GM12878 (cell line): ENCODE data around the gene SDS. TPM values are rescaled to one million over a fixed set of nuclear protein-coding genes. Genes with fewer than 3 reads are reported as not detected.
A peak's percentile ranks its signal among the peaks of the same experiment; 100 is the strongest.

Experiments
- CBX3 ChIP-seq: fragments of 200-600 bp; sonication (generic); IDR thresholded peaks from 2 replicates; pipeline ENCODE4 v1.6.1; 2016; ENCODE audit warnings: low read depth, borderline replicate concordance
- CEBPB ChIP-seq, 2 experiments: fragments of 150-350 bp in 1 of 2; IDR thresholded peaks; 2 replicates each; pipeline ENCODE4 v1.6.1; 2012 to 2014; ENCODE audit warnings: low read depth in 2 of 2, low read length in 2 of 2, borderline replicate concordance in 1 of 2, inconsistent platforms in 1 of 2
- CHD4 ChIP-seq: fragments of 200-600 bp; sonication (generic); IDR thresholded peaks from 2 replicates; pipeline ENCODE4 v1.6.1; 2016; ENCODE audit warnings: mild to moderate bottlenecking
- CUX1 ChIP-seq: IDR thresholded peaks from 2 replicates; pipeline ENCODE4 v1.6.1; 2012; ENCODE audit warnings: improper control_type of control experiment, low read depth, low read length; ENCODE audit not compliant: insufficient replicate concordance
- IKZF1 ChIP-seq: fragments of 450-650 bp; conservative IDR thresholded peaks from 2 replicates; pipeline ENCODE4 v1.6.1; 2017; ENCODE audit warnings: antibody characterized with exemption, mild to moderate bottlenecking
- KDM1A ChIP-seq: fragments of 200-600 bp; sonication (generic); IDR thresholded peaks from 2 replicates; pipeline ENCODE4 v1.6.1; 2016; ENCODE audit warnings: borderline replicate concordance
- MEF2A ChIP-seq: IDR thresholded peaks from 2 replicates; pipeline ENCODE4 v1.6.1; 2011; ENCODE audit warnings: low read depth, mild to moderate bottlenecking, low read length, moderate library complexity; ENCODE audit not compliant: insufficient read depth
- MTA2 ChIP-seq: fragments of 450-650 bp; IDR thresholded peaks from 2 replicates; pipeline ENCODE4 v1.6.1; 2016; ENCODE audit warnings: low read depth, mild to moderate bottlenecking, moderate library complexity
- MYB ChIP-seq: fragments of 150-350 bp; IDR thresholded peaks from 2 replicates; pipeline ENCODE4 v1.6.1; 2014; ENCODE audit warnings: mild to moderate bottlenecking, low read depth, low read length, borderline replicate concordance
- MYC ChIP-seq: IDR thresholded peaks from 2 replicates; pipeline ENCODE4 v1.6.1; 2011; ENCODE audit warnings: mild to moderate bottlenecking, low read length, moderate library complexity, inconsistent platforms; ENCODE audit not compliant: insufficient read depth, insufficient replicate concordance, insufficient read length, severe bottlenecking
- NFXL1 ChIP-seq: fragments of 450-650 bp; IDR thresholded peaks from 2 replicates; pipeline ENCODE4 v1.6.1; 2017; ENCODE audit warnings: antibody characterized with exemption, mild to moderate bottlenecking, borderline replicate concordance
- NFYA ChIP-seq: IDR thresholded peaks from 2 replicates; pipeline ENCODE4 v1.6.1; 2011; ENCODE audit warnings: low read depth, mild to moderate bottlenecking, low read length, improper control_type of control experiment, borderline replicate concordance
- NR2C1 ChIP-seq: fragments of 450-650 bp; IDR thresholded peaks from 2 replicates; pipeline ENCODE4 v1.6.1; 2017; ENCODE audit warnings: antibody characterized with exemption, mild to moderate bottlenecking, moderate library complexity
- POLR2A ChIP-seq: IDR thresholded peaks from 2 replicates; pipeline ENCODE4 v1.6.1; 2011; ENCODE audit warnings: low read depth, mild to moderate bottlenecking, low read length
- POU2F2 ChIP-seq: IDR thresholded peaks from 3 replicates; pipeline ENCODE4 v1.6.1; 2011; ENCODE audit warnings: low read depth, mild to moderate bottlenecking, low read length, borderline replicate concordance
- SIN3A ChIP-seq: IDR thresholded peaks from 2 replicates; pipeline ENCODE4 v1.6.1; 2012; ENCODE audit warnings: low read depth, low read length, improper control_type of control experiment
- STAT3 ChIP-seq: IDR thresholded peaks from 2 replicates; pipeline ENCODE4 v1.6.1; 2011; ENCODE audit warnings: low read depth, low read length, improper control_type of control experiment
- TCF3 ChIP-seq: IDR thresholded peaks from 2 replicates; pipeline ENCODE4 v1.6.1; 2012; ENCODE audit warnings: low read depth, mild to moderate bottlenecking, low read length, borderline replicate concordance; ENCODE audit not compliant: insufficient read depth
- ZBTB40 ChIP-seq: fragments of 450-650 bp; IDR thresholded peaks from 2 replicates; pipeline ENCODE4 v1.6.1; 2016; ENCODE audit warnings: mild to moderate bottlenecking, moderate library complexity, borderline replicate concordance
- polyA plus RNA-seq, 11 experiments: library from polyadenylated mRNA; depleted of rRNA in 4 of 11; unstranded in 6 of 11; stranded (reverse) in 5 of 11; fragments of >200 nt; fragmentation: Nextera tagmentation in 4 of 11; fragmentation: Illumina TruSeq in 1 of 11; extraction: Ambion mirVana in 4 of 11; extraction: Trizol in 1 of 11; gene quantifications; 1 replicate in 1 of 11; 2 replicates in 10 of 11; pipeline versions ENCODE4 v1.2.1 to v1.2.3, GENCODE V29; 2011 to 2016; ENCODE audit warnings: inconsistent platforms in 2 of 11, missing spikeins in 2 of 11, low read depth in 1 of 11
- total RNA-seq, 4 experiments: library from RNA; depleted of rRNA in 3 of 4; stranded (reverse); fragments of >200 nt in 3 of 4; fragmentation: Illumina TruSeq in 1 of 4; extraction: Trizol in 1 of 4; gene quantifications; 2 replicates each; pipeline versions ENCODE4 v1.2.1 to v1.2.3, GENCODE V29; 2013 to 2021
- TF ChIP-seq, protein P1 (sequence below), 3 experiments: IDR thresholded peaks in 2 of 3; conservative IDR thresholded peaks in 1 of 3; 2 replicates each; pipeline ENCODE4 v1.5.1; 2011; ENCODE audit warnings: low read depth in 3 of 3, low read length in 3 of 3, mild to moderate bottlenecking in 3 of 3, control low read depth in 2 of 3, moderate library complexity in 2 of 3, inconsistent platforms in 1 of 3, mixed read lengths in 1 of 3; ENCODE audit not compliant: control insufficient read depth in 2 of 3, insufficient read depth in 1 of 3; ENCODE audit errors: extremely low read depth in 1 of 3

The SDS gene
- total and polyA plus RNA-seq, 10 of the 15 experiments (the other 5 are each of a cell fraction or from before 2014, with no cell fraction given) = 0.18 TPM; not detected in 9

GRCh38 chr12:113425960-113426453 is 22.3 kb upstream of the SDS start (continued):
- TF ChIP-seq ZBTB40 = no peak
- no peak for TF ChIP-seq MYC
- no peak for TF ChIP-seq CEBPB (IDR thresholded peaks at IDR 0.05; ENCODE audit: borderline replicate concordance in 1 of 2, low read depth in 2 of 2, low read length in 2 of 2)
- TF ChIP-seq NFXL1 = no peak
- 0 out of 2 replicates have a peak, but pooled peaks have one; percentile 11 for TF ChIP-seq IKZF1
- peak; percentile 77 for TF ChIP-seq MTA2
- no peak for TF ChIP-seq MEF2A
- no peak for TF ChIP-seq TCF3
- peak; percentile 75; the same call in 1 of the 3 replicates for TF ChIP-seq POU2F2
- no peak for TF ChIP-seq NFYA
- no peak for TF ChIP-seq SIN3A
- no peak for TF ChIP-seq CHD4
- TF ChIP-seq CUX1 = no peak
- no peak for TF ChIP-seq POLR2A
- TF ChIP-seq KDM1A = no peak
- TF ChIP-seq CBX3 = no peak
- no peak for TF ChIP-seq MYB
- TF ChIP-seq, protein P1, sequence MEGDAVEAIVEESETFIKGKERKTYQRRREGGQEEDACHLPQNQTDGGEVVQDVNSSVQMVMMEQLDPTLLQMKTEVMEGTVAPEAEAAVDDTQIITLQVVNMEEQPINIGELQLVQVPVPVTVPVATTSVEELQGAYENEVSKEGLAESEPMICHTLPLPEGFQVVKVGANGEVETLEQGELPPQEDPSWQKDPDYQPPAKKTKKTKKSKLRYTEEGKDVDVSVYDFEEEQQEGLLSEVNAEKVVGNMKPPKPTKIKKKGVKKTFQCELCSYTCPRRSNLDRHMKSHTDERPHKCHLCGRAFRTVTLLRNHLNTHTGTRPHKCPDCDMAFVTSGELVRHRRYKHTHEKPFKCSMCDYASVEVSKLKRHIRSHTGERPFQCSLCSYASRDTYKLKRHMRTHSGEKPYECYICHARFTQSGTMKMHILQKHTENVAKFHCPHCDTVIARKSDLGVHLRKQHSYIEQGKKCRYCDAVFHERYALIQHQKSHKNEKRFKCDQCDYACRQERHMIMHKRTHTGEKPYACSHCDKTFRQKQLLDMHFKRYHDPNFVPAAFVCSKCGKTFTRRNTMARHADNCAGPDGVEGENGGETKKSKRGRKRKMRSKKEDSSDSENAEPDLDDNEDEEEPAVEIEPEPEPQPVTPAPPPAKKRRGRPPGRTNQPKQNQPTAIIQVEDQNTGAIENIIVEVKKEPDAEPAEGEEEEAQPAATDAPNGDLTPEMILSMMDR (IDR thresholded peaks at IDR 0.05 in 2 of 3, conservative IDR thresholded peaks at IDR 0.05 in 1 of 3; ENCODE audit: control insufficient read depth in 2 of 3, extremely low read depth in 1 of 3, insufficient read depth in 1 of 3, low read depth in 3 of 3, low read length in 3 of 3) = no peak
- TF ChIP-seq NR2C1 = no peak
- no peak for TF ChIP-seq STAT3
